OCI-LY1 (cell line): ENCODE data around the gene SLC2A1.

Experiments used
- CTCF ChIP-seq: fragments of 200-600 bp; sonication (generic), shearing (Covaris generic); IDR thresholded peaks from 2 replicates; pipeline ENCODE4 v1.5.1; 2017; ENCODE audit warnings: mild to moderate bottlenecking, antibody characterized with exemption, low read length, moderate library complexity, mixed read lengths
- EZH2 ChIP-seq: fragments of 200-600 bp; sonication (generic), shearing (Covaris generic); IDR thresholded peaks from 2 replicates; pipeline ENCODE4 v1.8.0; 2017; ENCODE audit warnings: borderline replicate concordance, mixed run types, mild to moderate bottlenecking, antibody characterized with exemption, low read length, moderate library complexity, mixed read lengths

- TF ChIP-seq CTCF = no peak
- no peak for TF ChIP-seq EZH2
Observed at GRCh38 chr1:42945164-42945563, 13.5 kb downstream of the SLC2A1 start.
